Fibroblast of pulmonary artery (primary cell): ENCODE results near the gene FBXO48.
"Not testable (repeated sequence)": the region's sequence is repeated elsewhere in the genome, so short reads cannot be mapped to it uniquely, and the experiment has no call there.

Source experiments
- DNase-seq: peaks from one replicate; pipeline ENCODE4 v3.0.0-alpha.2; 2010; ENCODE audit warnings: low read depth
- H3K4me3 ChIP-seq: replicated peaks from 2 replicates; pipeline ENCODE4 v1.5.1; 2011; ENCODE audit warnings: low read depth, mild to moderate bottlenecking, control low read depth, low read length, moderate library complexity
- TF ChIP-seq, protein P1 (sequence below): IDR thresholded peaks from 2 replicates; pipeline ENCODE4 v1.5.1; 2011; ENCODE audit warnings: mild to moderate bottlenecking, control low read depth, low read length, inconsistent platforms; ENCODE audit errors: missing control alignments

The FBXO48 gene

DNA sequence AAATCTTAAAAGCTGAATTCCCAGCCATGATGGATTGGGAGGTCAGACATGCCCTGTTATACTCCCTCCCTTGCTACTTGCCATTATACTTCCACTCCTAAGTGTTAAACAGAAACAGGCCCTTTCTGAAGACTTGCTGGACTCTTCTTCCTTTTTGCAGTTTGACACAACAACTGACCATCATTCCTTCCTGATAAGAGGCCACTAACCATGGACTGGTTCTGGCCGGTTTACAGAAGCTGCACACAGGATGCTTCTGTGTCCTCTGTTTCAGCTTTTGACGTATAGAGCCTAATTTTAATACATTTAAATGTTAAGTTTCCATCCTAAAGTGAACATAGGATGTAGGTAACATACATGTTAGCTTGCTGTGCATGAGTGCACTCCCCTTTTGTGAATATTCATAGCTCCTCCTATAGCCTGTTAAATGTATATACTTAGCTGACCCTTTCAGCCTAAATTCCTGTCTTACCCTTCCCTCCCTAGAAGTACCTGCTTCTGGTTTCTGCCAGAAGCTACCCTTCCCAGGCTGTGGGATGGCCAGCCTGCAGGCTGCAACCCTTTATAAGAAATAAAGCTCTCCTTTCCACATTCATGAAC lies 13.2 kb downstream of the FBXO48 start:
- no peak for DNase-seq
- no peak overlapping the region for H3K4me3 ChIP-seq
- TF ChIP-seq, protein P1, sequence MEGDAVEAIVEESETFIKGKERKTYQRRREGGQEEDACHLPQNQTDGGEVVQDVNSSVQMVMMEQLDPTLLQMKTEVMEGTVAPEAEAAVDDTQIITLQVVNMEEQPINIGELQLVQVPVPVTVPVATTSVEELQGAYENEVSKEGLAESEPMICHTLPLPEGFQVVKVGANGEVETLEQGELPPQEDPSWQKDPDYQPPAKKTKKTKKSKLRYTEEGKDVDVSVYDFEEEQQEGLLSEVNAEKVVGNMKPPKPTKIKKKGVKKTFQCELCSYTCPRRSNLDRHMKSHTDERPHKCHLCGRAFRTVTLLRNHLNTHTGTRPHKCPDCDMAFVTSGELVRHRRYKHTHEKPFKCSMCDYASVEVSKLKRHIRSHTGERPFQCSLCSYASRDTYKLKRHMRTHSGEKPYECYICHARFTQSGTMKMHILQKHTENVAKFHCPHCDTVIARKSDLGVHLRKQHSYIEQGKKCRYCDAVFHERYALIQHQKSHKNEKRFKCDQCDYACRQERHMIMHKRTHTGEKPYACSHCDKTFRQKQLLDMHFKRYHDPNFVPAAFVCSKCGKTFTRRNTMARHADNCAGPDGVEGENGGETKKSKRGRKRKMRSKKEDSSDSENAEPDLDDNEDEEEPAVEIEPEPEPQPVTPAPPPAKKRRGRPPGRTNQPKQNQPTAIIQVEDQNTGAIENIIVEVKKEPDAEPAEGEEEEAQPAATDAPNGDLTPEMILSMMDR = no peak

DNA sequence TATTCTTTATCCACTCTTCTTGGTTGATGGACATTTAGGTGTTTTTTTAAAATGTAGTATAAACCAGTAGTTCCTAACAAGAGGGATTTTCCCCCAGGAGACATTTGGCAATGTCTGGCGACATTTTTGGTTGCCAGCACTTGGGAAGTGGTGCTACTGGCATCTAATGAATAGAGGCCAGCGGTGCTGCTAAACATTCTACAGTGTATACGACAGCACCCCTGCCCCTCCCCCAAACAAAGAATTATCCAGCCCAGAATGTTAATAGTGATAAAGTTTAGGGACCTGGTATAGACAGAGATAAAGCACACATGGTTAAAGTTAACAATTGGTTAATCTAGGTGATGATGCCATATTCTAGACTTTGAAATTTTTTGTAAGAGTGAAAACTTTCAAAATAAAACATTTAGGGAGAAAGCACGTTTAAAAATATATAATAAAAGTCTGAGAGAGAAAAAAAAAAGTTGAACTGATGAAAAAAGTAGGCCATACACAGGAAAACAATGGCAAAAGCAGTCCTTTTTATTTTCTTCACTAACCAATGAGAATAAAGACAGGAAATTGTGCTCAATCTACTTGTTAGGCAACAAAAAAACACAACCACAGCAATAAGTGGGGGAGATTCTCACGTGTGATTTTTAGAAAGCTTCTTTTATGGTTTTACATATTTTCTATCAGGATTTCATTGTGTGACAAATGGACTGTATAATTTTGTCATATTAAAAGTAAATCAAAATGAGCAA lies 14.8 kb downstream of the FBXO48 start:
- DNase-seq = no peak
- TF ChIP-seq, protein P1 = no peak
- H3K4me3 ChIP-seq = no peak overlapping the region

- DNase-seq = no peak
- H3K4me3 ChIP-seq = no peak overlapping the region
- TF ChIP-seq, protein P1 = no peak
Measured at GRCh38 chr2:68448671-68449653, 18.1 kb downstream of the FBXO48 start.

- no peak for DNase-seq
- TF ChIP-seq, protein P1 = no peak
- no peak overlapping the region for H3K4me3 ChIP-seq
Measured at GRCh38 chr2:68447118-68447517, 20.0 kb downstream of the FBXO48 start.

DNA sequence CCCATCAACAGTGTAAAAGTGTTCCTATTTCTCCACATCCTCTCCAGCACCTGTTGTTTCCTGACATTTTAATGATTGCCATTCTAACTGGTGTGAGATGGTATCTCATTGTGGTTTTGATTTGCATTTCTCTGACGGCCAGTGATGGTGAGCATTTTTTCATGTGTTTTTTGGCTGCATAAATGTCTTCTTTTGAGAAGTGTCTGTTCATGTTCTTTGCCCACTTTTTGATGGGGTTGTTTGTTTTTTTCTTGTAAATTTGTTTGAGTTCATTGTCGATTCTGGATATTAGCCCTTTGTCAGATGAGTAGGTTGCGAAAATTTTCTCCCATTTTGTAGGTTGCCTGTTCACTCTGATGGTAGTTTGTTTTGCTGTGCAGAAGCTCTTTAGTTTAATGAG lies 20.7 kb downstream of the FBXO48 start:
- H3K4me3 ChIP-seq, DNase-seq: not testable (repeated sequence)

DNA sequence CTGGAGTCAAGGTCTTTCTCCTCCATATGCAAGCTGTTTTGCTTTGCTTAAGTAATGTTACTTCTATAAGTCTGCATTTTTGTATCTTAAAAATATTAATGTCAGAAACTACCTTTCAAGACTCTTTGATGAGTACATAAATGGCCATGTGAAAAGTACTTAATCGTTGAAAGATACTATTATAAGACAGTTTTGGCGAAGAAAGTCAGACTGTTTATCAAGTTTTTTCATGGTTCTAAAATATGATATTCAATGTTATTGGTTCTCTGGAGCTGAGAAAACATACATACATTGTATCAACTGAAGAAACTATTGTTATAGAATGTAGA lies 25.1 kb downstream of the FBXO48 start:
- H3K4me3 ChIP-seq = no peak overlapping the region
- TF ChIP-seq, protein P1 = no peak
- no peak for DNase-seq
